HUES48 (cell line): ENCODE results near the gene CNKSR2.

Experiments used
- H3K27ac ChIP-seq: one replicate; pipeline ENCODE4 v1.7.0; 2013; ENCODE audit warnings: low read depth, low read length, inconsistent platforms
- H3K27me3 ChIP-seq: 2 replicates; pipeline ENCODE4 v1.6.1; 2013; ENCODE audit warnings: mild to moderate bottlenecking, low read length; ENCODE audit not compliant: control insufficient read depth, insufficient read depth
- H3K36me3 ChIP-seq: 2 replicates; pipeline ENCODE4 v1.6.1; 2013; ENCODE audit warnings: low read length; ENCODE audit not compliant: control insufficient read depth, insufficient read depth
- H3K4me1 ChIP-seq: 2 replicates; pipeline ENCODE4 v1.6.1; 2013; ENCODE audit warnings: mild to moderate bottlenecking, low read length; ENCODE audit not compliant: control insufficient read depth, insufficient read depth
- H3K4me3 ChIP-seq: 2 replicates; pipeline ENCODE4 v1.5.1; 2013; ENCODE audit warnings: mild to moderate bottlenecking, low read depth, low read length
- H3K9ac ChIP-seq: 2 replicates; pipeline ENCODE4 v1.6.1; 2013; ENCODE audit warnings: mild to moderate bottlenecking, low read depth, low read length, moderate library complexity
- H3K9me3 ChIP-seq: 2 replicates; pipeline ENCODE4 v1.6.1; 2013; ENCODE audit warnings: low read length; ENCODE audit not compliant: control insufficient read depth, insufficient read depth

CNKSR2 gene

DNA sequence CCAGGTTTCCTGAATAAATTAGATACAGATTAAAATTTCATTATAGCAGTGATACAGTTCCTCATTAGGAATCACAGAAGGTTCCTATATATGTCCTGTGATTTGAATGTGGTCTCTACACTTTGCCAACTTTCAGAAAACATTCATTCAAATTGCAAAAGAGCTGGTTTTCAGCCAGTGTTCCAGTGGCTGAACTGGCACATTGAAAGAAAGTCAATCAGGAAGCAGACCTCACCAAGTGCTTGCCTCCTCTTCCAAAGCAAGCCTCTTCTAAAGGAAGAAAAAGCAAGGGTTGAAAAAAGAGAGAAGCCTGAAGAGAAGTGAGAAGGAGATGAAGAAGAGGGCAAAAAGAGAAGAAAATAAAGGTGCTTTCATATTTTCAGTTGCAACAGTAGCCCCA lies 271.2 kb downstream of the CNKSR2 start:
- Histone ChIP-seq H3K9ac (no peak overlapping the region), H3K36me3 (no peaks in the 10 kb centered on the region), H3K4me1 (peaks cover 12% of the 10 kb centered on the region; the same call in 1 of the 2 replicates), H3K27me3 (no peaks in the 10 kb centered on the region), H3K9me3 (no peaks in the 10 kb centered on the region), H3K4me3 (no peak overlapping the region), H3K27ac (no peak overlapping the region)

DNA sequence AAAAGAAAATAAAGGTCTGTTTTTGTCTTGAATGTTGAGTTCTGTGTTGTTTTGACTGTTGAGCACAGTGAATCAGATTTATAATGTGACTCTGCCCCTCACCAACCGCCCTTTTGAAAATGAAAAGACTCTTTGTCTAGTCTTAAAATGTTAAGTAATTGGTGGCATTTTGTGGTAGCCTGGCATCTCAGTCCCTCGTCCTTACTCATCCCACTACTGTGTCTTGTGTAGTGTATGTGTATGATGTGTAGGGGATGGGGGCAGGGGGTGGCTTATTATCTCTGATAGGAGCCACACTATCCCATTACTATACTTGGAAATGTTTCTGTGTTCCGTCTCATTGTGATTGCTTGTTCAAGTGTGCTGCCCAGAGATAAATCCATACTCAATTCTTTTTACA lies 271.7 kb downstream of the CNKSR2 start:
- Histone ChIP-seq H3K4me1 (peaks cover 12% of the 10 kb centered on the region; the same call in 1 of the 2 replicates), H3K4me3 (no peak overlapping the region)

DNA sequence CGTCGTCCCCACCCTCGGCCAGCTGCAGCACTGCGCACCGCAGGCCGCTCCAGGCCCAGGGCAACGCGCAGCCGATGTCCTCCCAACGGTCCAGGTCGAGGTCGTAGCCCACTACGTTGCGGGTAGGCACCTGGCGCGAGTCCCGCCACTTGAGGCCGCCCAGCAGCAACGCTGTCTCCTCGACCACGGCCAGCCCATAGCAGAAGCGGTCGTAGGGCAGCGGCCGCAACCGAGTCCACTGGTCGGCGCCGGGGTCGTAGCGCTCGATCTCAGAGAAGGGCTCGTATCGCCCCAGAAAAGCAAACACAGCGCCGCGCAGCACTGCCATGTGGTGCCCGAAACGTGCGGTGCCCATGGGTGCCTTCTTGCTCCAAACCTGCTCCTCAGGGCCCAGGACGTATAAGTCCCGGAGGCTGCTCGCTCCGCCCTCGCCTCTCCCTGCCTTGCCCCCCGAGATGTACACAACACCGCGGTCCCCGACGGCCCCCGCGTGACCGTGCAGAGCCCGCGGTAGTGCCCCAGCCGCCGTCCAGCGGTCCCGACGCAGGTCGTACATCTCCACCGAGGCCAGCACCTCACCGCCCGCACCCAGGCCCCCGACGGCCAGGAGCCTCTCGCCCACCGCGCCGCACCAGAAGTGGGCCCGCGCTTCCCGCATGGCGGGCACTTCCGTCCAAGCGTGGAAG lies 281.8 kb downstream of the CNKSR2 start:
- Histone ChIP-seq H3K27ac (no peak overlapping the region), H3K4me1 (no peaks in the 10 kb centered on the region), H3K9me3 (no peaks in the 10 kb centered on the region), H3K9ac (no peak overlapping the region), H3K4me3 (no peak overlapping the region), H3K27me3 (no peaks in the 10 kb centered on the region), H3K36me3 (0 out of 2 replicates have a peak, but pooled peaks cover 5% of the 10 kb centered on the region)

More for the DNA sequence above, 271.7 kb downstream of the CNKSR2 start:
- no peaks in the 10 kb centered on the region for H3K9me3 ChIP-seq
- no peak overlapping the region for H3K27ac ChIP-seq
- no peaks in the 10 kb centered on the region for H3K36me3 ChIP-seq
- H3K27me3 ChIP-seq, result no peaks in the 10 kb centered on the region
- no peak overlapping the region for H3K9ac ChIP-seq

DNA sequence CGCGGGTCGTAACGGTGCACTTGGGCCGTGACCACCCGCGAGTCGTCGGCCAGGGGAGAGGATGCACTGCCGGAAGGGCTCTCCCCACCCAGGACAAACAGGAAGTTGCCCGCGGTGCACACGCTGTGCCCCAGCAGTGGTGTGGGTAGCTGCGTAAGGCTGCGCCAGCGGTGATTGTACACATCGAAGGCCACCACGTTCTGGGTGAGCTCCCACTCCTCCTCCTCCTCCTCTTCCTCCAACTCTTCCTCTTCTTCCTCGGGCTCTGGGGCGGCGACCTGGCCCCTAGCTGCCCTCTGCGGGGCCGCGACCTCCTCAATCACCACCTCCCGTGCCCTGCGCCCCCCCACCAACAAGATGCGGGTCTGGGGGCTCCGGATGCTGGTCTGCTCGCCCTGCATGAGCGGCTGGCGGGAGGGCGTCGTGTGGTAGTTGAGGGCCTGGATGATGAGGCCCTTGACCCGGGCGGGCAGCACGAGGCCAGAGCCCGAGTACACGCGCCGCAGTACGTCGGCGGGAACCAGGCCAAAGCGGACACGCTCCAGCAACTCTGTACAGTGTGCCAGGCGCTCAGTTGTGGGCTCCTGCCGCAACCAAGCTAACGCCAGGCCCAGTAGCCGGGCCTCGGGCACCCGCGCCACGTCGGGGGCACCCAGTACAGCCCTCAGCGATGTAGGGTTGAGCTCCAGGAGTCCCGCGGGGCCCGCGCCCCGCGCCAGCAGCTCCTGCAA lies 282.5 kb downstream of the CNKSR2 start:
- no peak overlapping the region for H3K27ac ChIP-seq
- no peaks in the 10 kb centered on the region for H3K4me1 ChIP-seq
- no peaks in the 10 kb centered on the region for H3K9me3 ChIP-seq
- no peaks in the 10 kb centered on the region for H3K27me3 ChIP-seq
- 0 out of 2 replicates have a peak, but pooled peaks cover 5% of the 10 kb centered on the region for H3K36me3 ChIP-seq
- H3K4me3 ChIP-seq, result no peak overlapping the region
- H3K9ac ChIP-seq, result no peak overlapping the region

DNA sequence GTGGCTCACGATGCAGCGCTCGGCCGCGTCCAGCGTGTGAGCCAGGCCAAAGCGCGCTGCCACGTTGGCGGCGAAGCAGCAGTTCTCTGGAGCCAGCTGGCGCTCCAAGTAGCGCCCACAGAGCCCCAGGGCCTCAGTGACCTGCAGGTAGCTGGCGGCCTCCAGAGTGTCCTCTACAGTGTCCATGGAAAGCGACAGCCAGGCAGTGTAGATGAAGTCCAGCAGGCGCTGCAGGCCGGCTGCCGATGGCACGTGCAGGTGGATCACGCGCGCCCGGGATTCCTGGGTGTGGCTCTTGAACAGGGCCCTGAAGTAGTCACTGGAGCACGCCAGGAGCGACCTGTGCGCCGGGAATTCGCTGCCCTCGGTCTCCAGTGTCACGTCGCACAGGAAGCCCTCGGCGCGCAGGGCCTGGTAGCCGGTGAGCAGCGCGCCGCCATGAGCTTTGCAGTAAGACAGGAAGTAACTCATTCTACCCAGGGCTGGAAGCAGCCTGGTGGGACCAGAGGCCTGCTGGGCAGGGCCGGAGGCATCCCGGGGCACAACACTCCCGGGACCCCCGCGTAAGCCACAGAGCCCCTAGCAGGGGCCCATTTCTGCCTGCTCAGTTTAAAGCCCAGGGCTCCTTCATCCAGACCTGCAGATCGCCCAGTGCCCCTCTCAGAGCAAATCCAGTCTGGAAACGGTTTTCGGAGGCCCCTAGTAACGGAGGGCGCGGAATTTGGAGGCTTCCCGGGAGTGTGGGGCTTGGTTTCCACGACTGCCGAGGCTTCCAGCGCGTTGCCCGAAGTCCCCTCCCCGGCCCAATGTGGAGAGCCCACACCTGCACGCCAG lies 283.3 kb downstream of the CNKSR2 start:
- H3K4me1 ChIP-seq, result no peaks in the 10 kb centered on the region
- H3K9ac ChIP-seq, result no peak overlapping the region
- peak overlapping the region; percentile 62; the same call in 1 of the 2 replicates for H3K4me3 ChIP-seq
- H3K27me3 ChIP-seq, result no peaks in the 10 kb centered on the region
- H3K27ac ChIP-seq, result no peak overlapping the region
- no peaks in the 10 kb centered on the region for H3K9me3 ChIP-seq
- H3K36me3 ChIP-seq, result 0 out of 2 replicates have a peak, but pooled peaks cover under 1% of the 10 kb centered on the region

DNA sequence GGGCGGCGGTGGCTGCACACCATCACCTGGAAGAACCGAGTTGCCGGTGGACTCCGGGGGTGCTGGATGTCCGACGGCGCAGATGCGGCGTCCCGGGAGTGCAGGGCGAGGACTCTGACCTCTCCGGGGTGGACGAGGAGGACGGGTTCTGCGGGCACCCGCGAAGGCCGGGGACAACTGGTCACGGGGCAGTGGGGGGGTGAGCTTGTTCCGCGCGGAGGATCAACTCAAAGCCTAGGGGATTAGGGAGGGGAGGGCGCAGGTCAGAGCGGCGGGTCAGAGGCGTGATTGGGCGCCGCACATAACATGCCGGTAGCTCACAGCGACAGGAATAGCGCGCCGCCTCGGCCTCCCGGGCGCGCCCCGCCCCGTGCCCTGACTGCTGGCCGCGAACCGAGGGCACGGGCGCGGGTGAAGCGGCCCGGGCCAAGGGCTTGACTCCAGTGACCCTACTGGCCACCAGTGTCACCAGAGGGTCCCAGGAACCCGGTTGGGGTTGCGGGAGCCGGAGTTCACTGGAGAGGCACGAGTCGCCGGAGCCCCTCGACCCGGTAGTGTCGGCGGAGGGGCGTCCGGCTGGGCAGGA lies 284.0 kb downstream of the CNKSR2 start, which contains the start of gene KLHL34:
Gene KLHL34, minus strand, starts transcription at position 179 of the 586 bp plus-strand sequence. CDS start 542 bp downstream, outside the sequence.
- H3K9me3 ChIP-seq, result no peaks in the 10 kb centered on the region
- H3K36me3 ChIP-seq, result no peaks in the 10 kb centered on the region
- H3K4me3 ChIP-seq, result peak within 1 kb of the TSS; percentile 62
- no peak within 1 kb of the TSS for H3K27ac ChIP-seq
- peak within 1 kb of the TSS; percentile 25; the same call in 1 of the 2 replicates for H3K9ac ChIP-seq
- no peaks in the 10 kb centered on the region for H3K27me3 ChIP-seq
- H3K4me1 ChIP-seq, result no peaks in the 10 kb centered on the region

DNA sequence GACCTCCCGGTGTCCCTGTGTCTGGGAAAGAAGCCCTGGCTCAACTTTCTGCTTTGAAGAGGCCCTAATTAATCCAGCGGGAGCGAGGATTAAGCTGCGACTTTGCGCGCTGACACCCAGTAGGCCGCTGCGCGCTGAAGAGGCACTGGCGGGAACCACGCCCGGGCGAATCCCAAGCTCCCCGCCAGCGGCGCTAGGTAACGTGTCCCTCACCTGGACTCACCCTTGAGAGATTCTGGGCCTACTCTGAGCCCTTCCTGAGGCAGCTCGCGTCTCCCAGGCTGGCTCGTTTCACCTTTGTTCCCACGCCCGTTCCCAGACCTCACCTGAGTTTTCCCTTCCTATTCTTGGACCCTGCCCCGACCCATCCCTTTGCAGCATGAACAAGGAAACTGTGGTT lies 284.5 kb downstream of the CNKSR2 start:
- Histone ChIP-seq H3K9me3 (no peaks in the 10 kb centered on the region), H3K9ac (peak overlapping the region; percentile 25; the same call in 1 of the 2 replicates), H3K27ac (no peak overlapping the region), H3K36me3 (no peaks in the 10 kb centered on the region), H3K4me3 (peak overlapping the region; percentile 62), H3K27me3 (no peaks in the 10 kb centered on the region), H3K4me1 (no peaks in the 10 kb centered on the region)

DNA sequence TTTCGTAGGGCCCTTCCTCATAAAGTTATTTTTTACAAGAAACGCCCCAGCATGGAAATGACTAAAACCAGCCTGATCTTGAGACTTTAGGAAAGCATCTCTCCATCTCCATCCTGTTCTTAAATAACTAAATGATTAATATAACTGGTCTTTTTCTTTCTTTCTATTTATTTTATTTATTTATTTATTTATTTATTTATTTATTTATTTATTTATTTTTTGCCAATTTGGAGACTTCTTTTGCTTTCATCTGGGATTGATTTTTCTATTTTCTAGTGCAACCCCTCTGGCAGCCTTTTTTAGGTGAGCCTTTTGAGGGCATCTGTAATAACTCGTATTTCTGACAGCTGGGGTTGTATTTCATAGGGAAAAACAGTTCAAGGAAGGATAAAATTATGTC lies 285.1 kb downstream of the CNKSR2 start:
- H3K4me1 ChIP-seq, result no peaks in the 10 kb centered on the region
- no peak overlapping the region for H3K9ac ChIP-seq
- no peak overlapping the region for H3K27ac ChIP-seq
- H3K36me3 ChIP-seq, result no peaks in the 10 kb centered on the region
- H3K9me3 ChIP-seq, result no peaks in the 10 kb centered on the region
- 0 out of 2 replicates have a peak overlapping the region, but pooled peaks have one; percentile 62 for H3K4me3 ChIP-seq
- no peaks in the 10 kb centered on the region for H3K27me3 ChIP-seq

DNA sequence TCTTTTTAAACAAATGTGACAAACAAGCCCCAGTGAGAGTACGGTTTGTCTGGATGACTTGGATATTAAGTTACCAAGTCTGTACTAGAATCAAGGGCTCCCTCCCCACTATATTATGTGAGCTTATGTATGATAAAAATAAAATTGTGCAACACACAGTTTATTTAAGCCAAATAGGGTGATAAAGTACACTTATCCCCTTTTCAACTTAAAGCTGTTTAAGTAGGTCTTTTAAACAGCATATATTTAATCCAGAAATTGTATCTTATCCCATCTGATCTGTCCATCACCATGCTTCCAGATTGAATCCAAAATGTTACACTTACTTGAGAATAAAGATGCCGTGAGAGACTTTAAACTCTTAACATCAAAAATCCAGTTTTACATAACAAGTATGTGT lies 285.9 kb downstream of the CNKSR2 start:
- Histone ChIP-seq H3K4me3 (no peak overlapping the region), H3K9ac (no peak overlapping the region), H3K4me1 (no peaks in the 10 kb centered on the region), H3K27me3 (no peaks in the 10 kb centered on the region), H3K36me3 (no peaks in the 10 kb centered on the region), H3K27ac (no peak overlapping the region), H3K9me3 (no peaks in the 10 kb centered on the region)

DNA sequence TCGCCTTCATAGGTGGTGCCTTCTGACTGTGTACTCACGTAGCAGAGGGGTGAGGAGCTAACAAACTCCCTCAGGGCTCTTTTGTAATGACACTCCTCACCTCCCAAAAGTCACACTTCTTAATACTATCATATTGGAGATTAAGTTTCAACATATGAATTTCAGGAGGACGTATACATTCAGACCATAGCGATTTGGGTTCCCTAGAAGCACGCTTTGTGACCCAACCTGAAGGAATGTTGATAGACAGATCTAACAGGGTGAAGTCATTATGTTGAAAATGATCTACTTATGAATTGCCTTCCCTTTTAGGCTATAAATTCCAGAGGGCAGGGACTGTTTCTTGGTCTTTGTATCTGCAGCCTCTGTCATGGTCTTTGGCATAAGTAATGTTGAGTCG lies 287.1 kb downstream of the CNKSR2 start:
- no peak overlapping the region for H3K4me3 ChIP-seq
- H3K9me3 ChIP-seq, result no peaks in the 10 kb centered on the region
- no peaks in the 10 kb centered on the region for H3K4me1 ChIP-seq
- H3K36me3 ChIP-seq, result no peaks in the 10 kb centered on the region
- H3K9ac ChIP-seq, result no peak overlapping the region
- no peak overlapping the region for H3K27ac ChIP-seq
- H3K27me3 ChIP-seq, result no peaks in the 10 kb centered on the region
